HepG2 (cell line): ENCODE results near the gene AAGAB. TPM values are rescaled to one million over a fixed set of nuclear protein-coding genes. Genes with fewer than 3 reads are reported as not detected.

ENCODE experiments used
- ATAC-seq: fragments of 200-7000 bp; cut with Tn5 transposase; 3 replicates; pipeline ENCODE4 v1.9.1; 2020; ENCODE audit warnings: mild to moderate bottlenecking, moderate library complexity
- BruUV-seq: library from RNA; stranded (reverse); fragments of 400-500 nt; replicated peaks from 2 replicates; lab custom pipeline; 2021; lab: Mats Ljungman, UMichigan
- CTCF ChIA-PET: fragments of 300-600 bp; formaldehyde crosslinking; extraction: SDS; loops from one replicate; lab custom pipeline; 2021; ENCODE audit warnings: low total read pairs, inconsistent platforms, low intra/inter-chr PET ratio; lab: Yijun Ruan, JAX
- POLR2A ChIA-PET: fragments of 350-600 bp; sonication (Branson Sonifier 250); formaldehyde crosslinking; loops from one replicate; lab custom pipeline; 2020; ENCODE audit warnings: antibody characterized with exemption, inconsistent platforms; lab: Yijun Ruan, JAX
- DNase-seq: peaks from one replicate; pipeline ENCODE4 v3.0.0-alpha.2; 2015; ENCODE audit warnings: low spot score
- FAIRE-seq: peaks from 3 replicates; lab custom pipeline; 2011; peaks lifted over from hg19 to GRCh38; lab: Jason Lieb, UNC
- H2AFZ ChIP-seq: one replicate; pipeline ENCODE4 v1.6.1; 2011; ENCODE audit warnings: low read length, inconsistent platforms
- H3K27ac ChIP-seq: fragments of 300-600 bp; 3 replicates; pipeline ENCODE4 v1.8.0; 2011; ENCODE audit warnings: mixed run types, mild to moderate bottlenecking, mixed read lengths, low read length, inconsistent platforms; ENCODE audit not compliant: insufficient read depth; ENCODE audit errors: extremely low read length
- H3K27me3 ChIP-seq, 2 experiments: fragments of 200-600 bp in 1 of 2; 2 replicates in 1 of 2; 3 replicates in 1 of 2; pipeline versions ENCODE4 v1.6.0 to v1.8.0; 2011; ENCODE audit warnings: low read length in 2 of 2, mild to moderate bottlenecking in 2 of 2, moderate library complexity in 2 of 2, inconsistent platforms in 1 of 2; ENCODE audit not compliant: insufficient read depth in 2 of 2, control insufficient read depth in 1 of 2
- H3K36me3 ChIP-seq, 2 experiments: fragments of 200-600 bp in 1 of 2; replicated peaks in 1 of 2; 2 replicates in 1 of 2; 3 replicates in 1 of 2; pipeline versions ENCODE4 v1.5.1 to v1.8.0; 2011; ENCODE audit warnings: low read length in 2 of 2, inconsistent platforms in 1 of 2; ENCODE audit not compliant: insufficient read depth in 2 of 2, control insufficient read depth in 1 of 2
- H3K4me1 ChIP-seq: 2 replicates; pipeline ENCODE4 v1.5.1; 2012; ENCODE audit warnings: low read length, inconsistent platforms; ENCODE audit not compliant: insufficient read depth
- H3K4me2 ChIP-seq: 2 replicates; pipeline ENCODE4 v1.6.0; 2011; ENCODE audit warnings: low read depth, low read length, inconsistent platforms
- H3K4me3 ChIP-seq, 3 experiments: fragments of 200-600 bp in 1 of 3; sonication (generic), shearing (Covaris generic) in 1 of 3; replicated peaks in 1 of 3; 2 replicates each; pipeline ENCODE4 v1.5.1; 2011 to 2016; ENCODE audit warnings: low read length in 3 of 3, inconsistent platforms in 2 of 3, low read depth in 2 of 3, mild to moderate bottlenecking in 2 of 3, control low read depth in 1 of 3, mixed read lengths in 1 of 3; ENCODE audit not compliant: insufficient read depth in 1 of 3
- H3K79me2 ChIP-seq: one replicate; pipeline ENCODE4 v1.6.1; 2011; ENCODE audit warnings: low read length, inconsistent platforms; ENCODE audit not compliant: insufficient read depth
- H3K9ac ChIP-seq: 2 replicates; pipeline ENCODE4 v1.6.0; 2011; ENCODE audit warnings: mild to moderate bottlenecking, low read depth, low read length, inconsistent platforms; ENCODE audit not compliant: insufficient read depth
- H3K9me3 ChIP-seq: 2 replicates; pipeline ENCODE4 v1.5.1; 2012; ENCODE audit warnings: mild to moderate bottlenecking, low read length
- H4K20me1 ChIP-seq: 2 replicates; pipeline ENCODE4 v1.6.0; 2011; ENCODE audit warnings: inconsistent platforms, mild to moderate bottlenecking, low read length, moderate library complexity; ENCODE audit not compliant: insufficient read depth
- ATF5 ChIP-seq: sonication (generic); formaldehyde crosslinking; IDR thresholded peaks from 2 replicates; pipeline ENCODE4 v1.4.0; 2020; ENCODE audit warnings: mild to moderate bottlenecking, low read depth, missing genetic modification reagents
- KAT2B ChIP-seq: fragments of 150-350 bp; IDR thresholded peaks from 2 replicates; pipeline ENCODE4 v1.6.1; 2014; ENCODE audit warnings: low read depth, low read length, borderline replicate concordance
- MIER3 ChIP-seq: IDR thresholded peaks from 2 replicates; pipeline ENCODE4 v1.6.1; 2016; ENCODE audit warnings: missing compliant biosample characterization, borderline replicate concordance
- POLR2AphosphoS2 ChIP-seq: IDR thresholded peaks from 2 replicates; pipeline ENCODE4 v1.6.1; 2011; ENCODE audit warnings: low read depth, low read length, improper control_type of control experiment
- ZNF605 ChIP-seq: sonication (generic); formaldehyde crosslinking; IDR thresholded peaks from 2 replicates; pipeline ENCODE4 v1.8.0; 2022; ENCODE audit warnings: mild to moderate bottlenecking, missing genetic modification reagents
- ZNF629 ChIP-seq: sonication (generic); formaldehyde crosslinking; conservative IDR thresholded peaks from 2 replicates; pipeline ENCODE4 v1.5.0; 2020; ENCODE audit warnings: missing genetic modification reagents
- ZNF879 ChIP-seq: sonication (generic); formaldehyde crosslinking; IDR thresholded peaks from 2 replicates; pipeline ENCODE4 v1.8.1; 2023; ENCODE audit warnings: missing genetic modification reagents
- WGBS: methylation state at CpG from one replicate; pipeline ENCODE4 v1.1.6; 2017; ENCODE audit warnings: low lambda C conversion rate; 5-methylcytosine and 5-hydroxymethylcytosine counted together
- in situ Hi-C: cut with HindIII; loops from 2 replicates; pipeline ENCODE4 v1.10.0; 2017; ENCODE audit warnings: low pct_unique_long_range_greater_than_20kb; ENCODE audit not compliant: extremely low pct_ligation_motif_present
- intact Hi-C: fragments of 100-400 bp; cut with micrococcal nuclease; formaldehyde crosslinking; loops from one replicate; pipeline ENCODE4 v1.10.0; 2022; ENCODE audit not compliant: unreplicated experiment
- polyA plus RNA-seq, 8 experiments: library from polyadenylated mRNA; depleted of rRNA in 3 of 8; stranded (reverse) in 7 of 8; unstranded in 1 of 8; fragments of >200 nt; fragmentation: Illumina TruSeq in 4 of 8; extraction: Trizol in 4 of 8; gene quantifications; 2 replicates each; pipeline versions ENCODE4 v1.2.1 to v1.2.3, GENCODE V29; 2011 to 2016; ENCODE audit warnings: low read depth in 4 of 8, missing spikeins in 1 of 8, mixed read lengths in 1 of 8; ENCODE audit not compliant: insufficient read depth in 1 of 8
- total RNA-seq, 5 experiments: library from RNA; depleted of rRNA; stranded (reverse); fragments of >200 nt; fragmentation: Illumina TruSeq; extraction: Trizol; gene quantifications; 2 replicates each; pipeline ENCODE4 v1.2.3, GENCODE V29; 2016; ENCODE audit warnings: low read depth in 1 of 5
- TF ChIP-seq, protein P1 (sequence below): IDR thresholded peaks from 2 replicates; pipeline ENCODE4 v1.6.1; 2016; ENCODE audit warnings: missing biosample characterization, missing genetic modification reagents, low read depth

Gene AAGAB
- total and polyA plus RNA-seq, 2 of the 13 experiments (the other 11 are each of a cell fraction or from before 2014, with no cell fraction given): 8.0 to 34.9 TPM

DNA sequence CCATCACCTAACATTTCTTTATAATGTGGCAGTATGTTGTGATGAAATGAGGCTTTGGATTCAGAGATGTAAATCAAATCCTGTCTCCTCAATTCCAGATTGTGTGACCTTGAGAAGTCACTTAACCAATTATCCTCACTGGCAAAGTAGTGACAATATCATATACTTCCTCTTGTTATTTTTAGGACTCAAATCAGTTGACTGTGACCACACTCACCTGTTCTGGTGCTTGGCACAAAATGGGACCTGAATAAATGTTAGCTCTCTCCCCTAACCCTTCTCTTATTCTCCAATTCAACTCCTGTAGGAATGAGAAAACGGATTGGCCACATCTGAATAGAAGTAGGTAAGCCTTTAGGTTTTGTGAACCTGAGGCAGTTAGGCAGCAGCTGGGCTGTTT lies 42.2 kb upstream of the AAGAB start:
- intact Hi-C loops (no loop called here), in situ Hi-C loops (no loop called here)
- DNase-seq (no peak), FAIRE-seq (no peak), ATAC-seq (no peak)
- Histone ChIP-seq H3K4me2 (no peak overlapping the region), H3K27ac (no peak overlapping the region), H3K4me3 (no peak overlapping the region), H3K9me3 (no peaks in the 10 kb centered on the region), H2AFZ (no peak overlapping the region), H3K4me1 (peaks cover 8% of the 10 kb centered on the region; the same call in 1 of the 2 replicates), H3K9ac (no peak overlapping the region), H4K20me1 (no peaks in the 10 kb centered on the region; the same call in 1 of the 2 replicates), H3K36me3 (no peaks in the 10 kb centered on the region), H3K79me2 (no peaks in the 10 kb centered on the region), H3K27me3 (no peaks in the 10 kb centered on the region)
- BruUV-seq: no TSS peak
- 57% methylated on average over 1 of the region's 1 CpG for WGBS
- TF ChIP-seq MIER3 (CRISPR knock-in tag) (no peak), ZNF629 (CRISPR knock-in tag) (no peak), ZNF605 (CRISPR knock-in tag) (no peak), KAT2B (no peak), ATF5 (CRISPR knock-in tag) (no peak), ZNF879 (CRISPR knock-in tag) (no peak), POLR2AphosphoS2 (no peak)
- TF ChIP-seq, protein P1, sequence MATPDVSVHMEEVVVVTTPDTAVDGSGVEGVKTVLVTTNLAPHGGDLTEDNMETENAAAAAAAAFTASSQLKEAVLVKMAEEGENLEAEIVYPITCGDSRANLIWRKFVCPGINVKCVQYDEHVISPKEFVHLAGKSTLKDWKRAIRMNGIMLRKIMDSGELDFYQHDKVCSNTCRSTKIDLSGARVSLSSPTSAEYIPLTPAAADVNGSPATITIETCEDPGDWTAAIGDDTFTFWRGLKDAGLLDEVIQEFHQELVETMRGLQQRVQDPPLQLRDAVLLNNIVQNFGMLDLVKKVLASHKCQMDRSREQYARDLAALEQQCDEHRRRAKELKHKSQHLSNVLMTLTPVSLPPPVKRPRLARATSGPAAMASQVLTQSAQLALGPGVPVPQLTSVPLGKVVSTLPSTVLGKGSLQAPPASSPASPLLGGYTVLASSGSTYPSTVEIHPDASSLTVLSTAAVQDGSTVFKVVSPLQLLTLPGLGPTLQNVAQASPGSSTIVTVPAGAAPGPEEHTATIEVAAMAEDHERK (CRISPR knock-in tag): no peak
- ChIA-PET POLR2A (no interaction called here), CTCF (no interaction called here)
